Activated T-helper 9 cell treated with anti-CD3 and anti-CD28 coated beads, Interleukin-2, amount 50 U/mL, for 16 hours (primary cell): ENCODE measurements around the gene TACR1.
"Not testable (repeated sequence)": the region's sequence is repeated elsewhere in the genome, so short reads cannot be mapped to it uniquely, and the experiment has no call there.

Source experiments
- DNase-seq: peaks from one replicate; pipeline ENCODE4 v3.0.0-alpha.2; 2020; ENCODE audit warnings: low read depth

Gene TACR1

GRCh38 chr2:75146221-75146605 is 53.1 kb downstream of the TACR1 start:
- not testable (repeated sequence) for DNase-seq

- DNase-seq, result no peak
Observed at GRCh38 chr2:75142081-75142480, 57.2 kb downstream of the TACR1 start.

GRCh38 chr2:75140288-75140687 is 59.0 kb downstream of the TACR1 start:
- no peak for DNase-seq

DNA sequence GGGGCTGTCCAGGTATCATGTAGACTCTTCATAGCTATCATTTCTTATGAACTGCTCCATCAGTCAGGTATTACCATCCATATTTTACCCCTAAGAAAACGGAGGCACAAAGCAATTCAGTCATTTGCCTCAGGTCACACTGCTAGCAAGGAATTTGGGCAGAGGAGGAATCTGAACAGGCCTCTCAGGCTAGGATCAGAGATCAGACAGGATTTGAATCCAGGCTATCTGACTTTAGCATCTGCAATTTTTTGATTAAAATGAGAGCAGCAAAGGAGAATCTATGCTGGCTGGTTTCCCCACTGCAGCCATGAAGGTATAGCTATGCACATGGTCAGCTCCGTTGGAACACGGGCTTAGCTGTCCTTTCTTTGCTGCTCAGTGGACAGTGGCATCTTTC is 60.1 kb downstream of the TACR1 start:
- no peak for DNase-seq

DNA sequence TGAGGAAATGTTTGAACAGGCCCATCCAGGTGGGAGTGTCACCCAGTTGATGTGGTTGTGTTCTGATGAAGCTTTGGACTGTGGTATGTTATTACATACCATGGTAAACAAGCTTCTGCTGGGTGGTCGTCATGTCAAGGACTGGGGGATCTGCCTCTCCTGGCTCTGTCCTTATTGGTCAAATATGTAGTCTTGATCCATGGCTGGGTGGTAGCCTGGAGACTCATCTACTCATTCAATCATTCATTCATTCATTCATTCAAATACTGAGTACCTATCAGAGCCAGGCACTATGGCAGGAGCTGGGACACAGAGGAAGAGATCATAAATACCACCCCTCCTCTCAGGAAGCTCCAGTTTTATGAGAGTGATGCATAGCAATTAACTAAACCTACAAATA is 60.8 kb downstream of the TACR1 start:
- DNase-seq, result no peak

DNA sequence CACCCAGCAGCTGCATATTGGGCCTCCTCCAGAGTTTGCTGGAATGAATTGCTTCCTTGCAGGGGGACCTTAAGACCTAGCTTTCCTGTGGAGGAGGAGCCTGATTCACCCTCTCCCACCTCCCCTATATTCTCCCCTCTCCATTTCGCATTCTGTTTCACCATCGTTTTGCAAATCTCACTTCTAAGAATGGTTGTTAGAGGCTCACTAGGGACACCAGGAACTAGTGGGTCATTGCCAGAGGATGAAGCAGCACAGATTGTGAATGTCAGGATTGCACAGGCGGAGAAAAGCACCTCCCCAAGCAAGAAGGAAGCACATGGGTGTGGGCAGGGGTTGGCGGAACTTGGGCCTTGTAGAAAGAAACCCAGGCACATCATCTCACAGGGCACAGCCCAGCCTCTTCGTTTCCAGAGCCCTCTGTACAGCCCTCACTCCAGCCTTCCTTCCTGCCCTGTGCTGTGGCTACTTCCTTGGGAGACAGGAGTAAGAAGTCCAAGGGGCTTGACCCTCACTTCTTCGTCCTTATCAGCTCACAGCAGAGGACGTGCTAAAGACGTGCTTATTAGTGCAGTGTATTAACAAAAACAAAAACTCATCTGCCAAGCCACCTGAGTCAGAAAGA is 63.4 kb downstream of the TACR1 start:
- DNase-seq, result no peak

- no peak for DNase-seq
Observed at GRCh38 chr2:75134860-75135259, 64.5 kb downstream of the TACR1 start.

GRCh38 chr2:75133621-75134570 is 65.4 kb downstream of the TACR1 start:
- no peak for DNase-seq

DNA sequence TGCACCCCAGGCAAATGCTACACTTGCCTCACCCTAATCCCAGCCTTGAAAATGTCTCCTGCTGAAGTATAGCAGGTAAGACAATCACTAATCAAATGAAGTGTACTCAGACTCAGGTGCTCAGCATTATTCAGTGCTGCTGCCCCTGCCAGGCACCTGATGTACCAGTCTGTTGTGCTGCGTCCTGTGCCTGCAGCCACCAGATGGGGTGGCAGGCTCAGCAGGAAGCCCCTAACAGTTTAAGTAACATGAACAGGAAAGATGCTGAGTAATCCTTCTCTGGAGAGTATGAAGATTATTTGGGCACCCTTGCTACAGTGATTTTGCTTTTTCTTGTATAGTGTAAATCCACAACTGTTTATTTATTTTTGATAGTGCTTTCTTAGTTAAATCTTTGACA is 69.1 kb downstream of the TACR1 start:
- DNase-seq, result no peak

DNA sequence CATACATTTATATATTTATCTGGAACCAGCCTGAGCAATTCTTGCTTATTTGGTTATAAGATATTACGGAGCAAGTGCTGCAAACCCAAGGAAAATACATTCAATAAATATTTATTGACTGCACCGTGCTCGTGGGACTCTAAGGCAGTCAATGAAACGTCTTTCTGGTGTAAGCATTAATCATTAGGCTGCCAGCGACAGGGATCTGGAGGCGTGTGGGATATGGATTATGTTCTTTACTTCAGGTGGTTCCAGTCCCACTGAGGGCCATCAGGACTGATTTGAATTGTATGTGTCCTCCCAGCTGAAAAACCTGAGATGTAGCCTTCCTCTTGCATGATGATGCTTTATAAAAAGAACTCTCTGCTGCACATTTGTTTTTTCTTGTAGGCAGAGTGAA is 75.4 kb downstream of the TACR1 start:
- DNase-seq, result no peak

DNA sequence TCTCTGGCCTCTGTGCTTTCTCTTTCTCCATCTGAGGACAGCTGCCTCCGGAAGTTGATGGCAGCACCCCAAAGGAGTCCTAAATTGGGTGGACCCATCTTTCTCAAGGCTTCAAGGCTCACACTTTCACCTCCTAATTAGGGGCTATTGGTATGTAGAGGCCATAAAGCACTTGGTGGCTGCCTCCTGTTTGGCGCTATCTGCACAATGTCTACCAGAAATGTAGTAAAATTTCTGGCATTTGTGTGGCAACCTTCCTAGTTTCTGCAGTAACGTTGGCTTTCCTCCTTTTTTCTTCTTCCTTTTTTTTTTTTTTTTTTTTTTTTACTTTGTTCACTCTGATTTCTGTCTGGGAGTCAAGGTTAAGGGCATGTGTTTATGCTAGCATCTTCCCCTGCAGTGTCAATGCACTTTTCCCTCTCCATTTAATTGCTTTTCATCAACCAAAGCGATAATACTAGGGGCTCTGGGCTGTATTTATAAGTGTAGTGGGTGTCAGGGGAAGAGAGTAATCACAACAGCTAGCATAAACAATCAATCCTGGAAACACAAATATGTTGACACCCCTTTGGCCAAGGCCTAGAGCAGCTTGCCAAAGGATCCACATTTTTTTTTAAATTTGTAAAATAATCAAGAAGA is 86.0 kb downstream of the TACR1 start:
- DNase-seq, result no peak

GRCh38 chr2:75108937-75109482 is 90.3 kb downstream of the TACR1 start:
- no peak for DNase-seq

DNA sequence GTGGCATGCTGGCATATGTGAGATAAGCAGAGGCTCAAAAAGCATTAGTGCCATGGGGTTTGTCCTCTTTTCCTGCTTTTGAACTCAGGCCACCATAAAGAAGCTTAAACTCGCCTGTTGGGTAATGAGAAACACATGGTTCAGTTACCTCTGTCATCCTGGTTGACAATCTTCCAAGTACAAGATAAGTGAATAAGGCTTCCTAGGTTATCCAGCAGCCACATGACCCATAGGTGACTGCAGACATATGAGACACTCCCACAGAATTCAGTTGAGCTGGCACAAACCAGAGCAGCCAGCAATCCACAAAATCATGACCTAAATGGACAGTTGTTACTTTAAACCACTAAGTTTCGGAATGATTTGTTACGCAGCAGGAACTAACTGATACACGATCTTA is 97.3 kb downstream of the TACR1 start:
- no peak for DNase-seq

DNA sequence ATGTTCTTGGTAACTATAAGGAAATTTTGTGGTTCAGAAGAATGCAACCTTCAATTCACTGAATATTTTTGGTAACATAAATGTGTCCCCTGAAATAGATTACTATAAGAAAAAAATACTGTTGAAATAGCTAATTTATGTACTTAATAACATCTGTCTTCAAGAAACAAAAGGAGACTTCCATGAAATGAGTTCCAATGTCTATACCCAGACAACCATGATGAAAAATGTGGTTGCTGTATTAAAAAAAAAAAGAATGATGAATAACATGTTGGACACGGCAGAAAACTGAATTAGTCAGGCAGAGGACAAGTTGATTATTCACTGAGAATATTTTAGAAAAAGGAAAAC is 98.5 kb downstream of the TACR1 start:
- DNase-seq, result no peak

GRCh38 chr2:75100011-75100800 is 99.1 kb downstream of the TACR1 start:
- no peak for DNase-seq

GRCh38 chr2:75099521-75099922 is 99.8 kb downstream of the TACR1 start:
- no peak for DNase-seq

- no peak for DNase-seq
Observed at GRCh38 chr2:75098856-75099255, 100.5 kb downstream of the TACR1 start.

GRCh38 chr2:75097831-75098230 is 101.5 kb downstream of the TACR1 start:
- DNase-seq, result no peak

- no peak for DNase-seq
Observed at GRCh38 chr2:75094405-75094804, 104.9 kb downstream of the TACR1 start.

GRCh38 chr2:75090770-75091515 is 108.4 kb downstream of the TACR1 start:
- no peak for DNase-seq

DNA sequence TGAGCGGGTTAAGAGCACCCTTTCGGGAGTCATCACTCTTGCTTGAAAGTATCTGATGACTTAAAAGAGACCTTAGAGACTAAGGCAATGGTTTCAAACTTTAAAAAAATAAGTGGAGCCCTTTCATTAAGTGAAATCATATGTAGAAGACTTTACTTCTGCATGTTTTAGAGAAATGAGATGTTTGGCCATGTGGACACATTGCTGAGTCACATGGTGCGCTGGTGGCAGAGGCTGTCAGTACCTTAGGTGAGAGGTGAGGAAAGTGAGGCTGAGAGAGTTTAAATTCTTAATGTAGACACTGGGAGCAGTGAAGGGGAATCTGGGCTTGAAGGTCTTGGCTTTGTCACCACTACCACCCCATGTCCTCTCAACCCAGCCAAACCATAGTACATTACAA is 109.8 kb downstream of the TACR1 start:
- no peak for DNase-seq
